Stimulated activated CD8-positive, alpha-beta memory T cell treated with anti-CD3 and anti-CD28 coated beads, Interleukin-7, amount 100 ng/mL, for 48 hours (primary cell): Measurements from ENCODE around the gene ADAMTS9.

Source experiments
- DNase-seq, 2 donors: peaks; one replicate each; pipeline ENCODE4 v3.0.0-alpha.2; 2020; ENCODE audit warnings: low read depth in 1 of 2; ENCODE audit errors: extremely low read depth in 1 of 2

Gene ADAMTS9

GRCh38 chr3:64625381-64625780 is 62.4 kb downstream of the ADAMTS9 start:
- no peak for DNase-seq

- no peak for DNase-seq
Observed at GRCh38 chr3:64623125-64623524, 64.7 kb downstream of the ADAMTS9 start.

GRCh38 chr3:64621726-64622395 is 65.9 kb downstream of the ADAMTS9 start:
- no peak for DNase-seq

- DNase-seq = no peak
Observed at GRCh38 chr3:64621275-64621674, 66.5 kb downstream of the ADAMTS9 start.

- no peak for DNase-seq
Observed at GRCh38 chr3:64620020-64620419, 67.8 kb downstream of the ADAMTS9 start.

- no peak for DNase-seq
Observed at GRCh38 chr3:64619216-64619615, 68.6 kb downstream of the ADAMTS9 start.

- DNase-seq = no peak
Observed at GRCh38 chr3:64617610-64618009, 70.2 kb downstream of the ADAMTS9 start.

GRCh38 chr3:64616953-64617352 is 70.8 kb downstream of the ADAMTS9 start:
- DNase-seq = no peak

GRCh38 chr3:64612916-64613526 is 74.8 kb downstream of the ADAMTS9 start:
- no peak for DNase-seq

GRCh38 chr3:64612082-64612860 is 75.5 kb downstream of the ADAMTS9 start:
- no peak for DNase-seq

- DNase-seq = no peak
Observed at GRCh38 chr3:64608741-64609140, 79.1 kb downstream of the ADAMTS9 start.

- DNase-seq = no peak
Observed at GRCh38 chr3:64607032-64607551, 80.7 kb downstream of the ADAMTS9 start.

- DNase-seq = no peak
Observed at GRCh38 chr3:64604313-64604712, 83.5 kb downstream of the ADAMTS9 start.

- no peak for DNase-seq
Observed at GRCh38 chr3:64601824-64602223, 86.0 kb downstream of the ADAMTS9 start.

GRCh38 chr3:64600246-64600950 is 87.4 kb downstream of the ADAMTS9 start:
- no peak for DNase-seq

GRCh38 chr3:64599651-64600050 is 88.1 kb downstream of the ADAMTS9 start:
- DNase-seq = no peak

- no peak for DNase-seq
Observed at GRCh38 chr3:64595253-64595694, 92.5 kb downstream of the ADAMTS9 start.

GRCh38 chr3:64594134-64594533 is 93.7 kb downstream of the ADAMTS9 start:
- DNase-seq = no peak

GRCh38 chr3:64593350-64593749 is 94.5 kb downstream of the ADAMTS9 start:
- DNase-seq = no peak

GRCh38 chr3:64591615-64592014 is 96.2 kb downstream of the ADAMTS9 start:
- no peak for DNase-seq

GRCh38 chr3:64588380-64588779 is 99.4 kb downstream of the ADAMTS9 start:
- DNase-seq = no peak
